WTC11 (cell line): ENCODE measurements around the gene SNRNP25. TPM values are rescaled to one million over a fixed set of nuclear protein-coding genes. Genes with fewer than 3 reads are reported as not detected.
A peak's percentile ranks its signal among the peaks of the same experiment; 100 is the strongest.

ENCODE experiments used
- ATAC-seq: fragments of 200-7000 bp; cut with Tn5 transposase; 2 replicates; pipeline ENCODE4 v1.10.0; 2021; ENCODE audit warnings: mild to moderate bottlenecking, moderate library complexity
- CTCF ChIA-PET: fragments of 300-600 bp; sonication (Branson Sonifier 250); formaldehyde crosslinking; loops from one replicate; lab custom pipeline; 2021; ENCODE audit warnings: antibody characterized with exemption; lab: Charles Lee
- POLR2A ChIA-PET: fragments of 350-600 bp; sonication (Branson Sonifier 250); formaldehyde crosslinking; loops from one replicate; lab custom pipeline; 2021; ENCODE audit warnings: antibody characterized with exemption; lab: Charles Lee
- DNase-seq: peaks from one replicate; pipeline ENCODE4 v3.0.0; 2021; ENCODE audit warnings: low spot score
- H3K27ac Mint-ChIP-seq: 2 replicates; pipeline ENCODE4 v1.8.0; 2021; ENCODE audit warnings: mixed read lengths
- H3K27me3 Mint-ChIP-seq: 2 replicates; pipeline ENCODE4 v1.8.0; 2021; ENCODE audit warnings: low read depth, mild to moderate bottlenecking, moderate library complexity, mixed read lengths
- H3K36me3 Mint-ChIP-seq: 2 replicates; pipeline ENCODE4 v1.8.0; 2021; ENCODE audit warnings: mixed read lengths
- H3K4me1 Mint-ChIP-seq: 2 replicates; pipeline ENCODE4 v1.8.0; 2022; ENCODE audit warnings: mixed read lengths
- H3K4me3 Mint-ChIP-seq: 2 replicates; pipeline ENCODE4 v1.8.0; 2021; ENCODE audit warnings: mild to moderate bottlenecking, moderate library complexity, mixed read lengths
- H3K9me3 Mint-ChIP-seq: 2 replicates; pipeline ENCODE4 v1.8.0; 2021; ENCODE audit warnings: mixed read lengths
- CBFB ChIP-seq: sonication (generic); formaldehyde crosslinking; IDR thresholded peaks from 2 replicates; pipeline ENCODE4 v1.8.1; 2022; ENCODE audit warnings: mild to moderate bottlenecking, low read depth, missing genetic modification reagents
- E2F5 ChIP-seq: sonication (generic); formaldehyde crosslinking; IDR thresholded peaks from 2 replicates; pipeline ENCODE4 v1.8.1; 2022; ENCODE audit warnings: mild to moderate bottlenecking, moderate library complexity, missing genetic modification reagents
- ELF4 ChIP-seq: sonication (generic); formaldehyde crosslinking; IDR thresholded peaks from 2 replicates; pipeline ENCODE4 v1.8.1; 2022; ENCODE audit warnings: low read depth, mild to moderate bottlenecking, moderate library complexity, missing genetic modification reagents
- EMX1 ChIP-seq: fragments of 250-450 bp; sonication (Bioruptor Pico); IDR thresholded peaks from 2 replicates; pipeline ENCODE4 v1.8.0; 2021; ENCODE audit warnings: mild to moderate bottlenecking
- FOXJ3 ChIP-seq: sonication (generic); formaldehyde crosslinking; IDR thresholded peaks from 2 replicates; pipeline ENCODE4 v1.9.0; 2021; ENCODE audit warnings: missing genetic modification reagents, mild to moderate bottlenecking, borderline replicate concordance
- GTF2I ChIP-seq: fragments of 250-450 bp; sonication (Bioruptor Pico); conservative IDR thresholded peaks from 2 replicates; pipeline ENCODE4 v1.4.0; 2021; ENCODE audit warnings: mild to moderate bottlenecking
- MYBL2 ChIP-seq: sonication (generic); formaldehyde crosslinking; IDR thresholded peaks from 2 replicates; pipeline ENCODE4 v1.8.1; 2023; ENCODE audit warnings: mild to moderate bottlenecking, moderate library complexity, missing genetic modification reagents
- NR2C2 ChIP-seq: sonication (generic); formaldehyde crosslinking; IDR thresholded peaks from 2 replicates; pipeline ENCODE4 v1.8.0; 2022; ENCODE audit warnings: mild to moderate bottlenecking, missing genetic modification reagents
- OVOL2 ChIP-seq: fragments of 250-450 bp; sonication (Bioruptor Pico); IDR thresholded peaks from 2 replicates; pipeline ENCODE4 v1.9.0; 2021; ENCODE audit warnings: mild to moderate bottlenecking, borderline replicate concordance
- RELA ChIP-seq: sonication (generic); formaldehyde crosslinking; IDR thresholded peaks from 2 replicates; pipeline ENCODE4 v1.8.1; 2022; ENCODE audit warnings: missing genetic modification reagents, mild to moderate bottlenecking, borderline replicate concordance
- SP1 ChIP-seq: sonication (generic); formaldehyde crosslinking; conservative IDR thresholded peaks from 2 replicates; pipeline ENCODE4 v1.8.1; 2022; ENCODE audit warnings: missing genetic modification reagents
- TEAD1 ChIP-seq: sonication (generic); formaldehyde crosslinking; IDR thresholded peaks from 2 replicates; pipeline ENCODE4 v1.8.0; 2022; ENCODE audit warnings: mild to moderate bottlenecking, missing genetic modification reagents
- ZBTB21 ChIP-seq: sonication (generic); formaldehyde crosslinking; IDR thresholded peaks from 2 replicates; pipeline ENCODE4 v1.8.1; 2023; ENCODE audit warnings: mild to moderate bottlenecking, missing genetic modification reagents, borderline replicate concordance
- ZNF416 ChIP-seq: fragments of 250-450 bp; sonication (Bioruptor Pico); IDR thresholded peaks from 2 replicates; pipeline ENCODE4 v1.9.0; 2021; ENCODE audit warnings: mild to moderate bottlenecking, inconsistent platforms
- total RNA-seq: library from RNA; stranded (reverse); gene quantifications from 3 replicates; pipeline ENCODE4 v1.2.3, GENCODE V29; 2021
- TF ChIP-seq, protein P1 (sequence below): fragments of 250-450 bp; sonication (Bioruptor Pico); IDR thresholded peaks from 2 replicates; pipeline ENCODE4 v2.1.2; 2022; ENCODE audit warnings: mild to moderate bottlenecking, moderate library complexity
- TF ChIP-seq, protein P2 (sequence below): fragments of 200-600 bp; IDR thresholded peaks from 2 replicates; pipeline ENCODE4 v1.8.0; 2022; ENCODE audit warnings: antibody characterized with exemption

SNRNP25 gene
- total RNA-seq, 1 experiment from 2014 or later = 55.9 TPM

DNA sequence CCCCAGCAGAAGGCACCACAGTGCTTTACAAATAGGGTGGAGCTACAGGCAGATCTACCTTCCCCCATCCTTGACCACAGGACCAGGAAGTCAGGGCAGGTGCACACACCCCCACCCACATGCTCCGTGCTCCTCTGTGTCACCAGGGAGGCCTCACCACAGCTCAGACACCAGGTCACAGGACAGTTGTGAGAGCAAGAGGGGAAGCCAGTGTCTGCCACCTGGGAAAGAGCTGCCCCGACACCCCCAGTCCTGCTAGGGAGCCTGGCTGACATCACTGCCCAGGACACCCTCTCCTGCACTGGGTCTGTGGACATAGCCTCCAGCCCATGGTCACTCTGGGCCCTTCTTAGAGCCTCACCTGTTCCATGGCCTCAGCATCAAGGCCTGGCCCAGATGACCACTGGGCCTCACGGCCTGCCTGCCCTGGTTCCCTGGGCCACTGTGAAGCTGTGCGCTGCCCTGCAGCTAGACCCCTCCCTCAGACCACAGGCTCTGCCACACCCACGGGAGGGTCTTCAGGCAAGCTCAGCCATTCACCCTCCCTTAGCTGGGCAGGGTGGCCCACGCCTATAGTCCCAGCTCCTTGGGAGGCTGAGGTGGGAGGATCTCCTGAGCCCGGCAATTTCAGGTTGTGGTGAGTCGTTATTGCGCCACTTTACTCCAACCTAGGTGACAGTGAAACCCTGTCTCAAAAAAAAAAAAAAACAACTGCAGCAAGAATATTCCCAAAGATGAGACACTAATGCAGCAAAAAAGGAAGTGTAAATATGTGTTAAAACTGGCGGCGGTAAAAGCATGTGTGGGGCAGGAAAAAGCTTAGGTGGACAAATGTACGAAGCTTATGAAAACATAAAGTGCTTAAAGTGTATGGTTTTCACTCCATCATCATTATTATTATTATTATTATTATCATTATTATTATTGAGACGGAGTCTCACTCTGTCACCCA lies 14.4 kb upstream of the SNRNP25 start:
- Mint-ChIP-seq H3K27me3 (no peaks in the 10 kb centered on the region), H3K36me3 (peaks cover 44% of the 10 kb centered on the region), H3K4me1 (no peaks in the 10 kb centered on the region; the same call in 1 of the 2 replicates), H3K27ac (no peak overlapping the region), H3K4me3 (no peak overlapping the region), H3K9me3 (peaks cover 22% of the 10 kb centered on the region)
- 0 out of 2 replicates have a peak, but pooled peaks have one; percentile 23 for TF ChIP-seq RELA (CRISPR knock-in tag)
- no peak for TF ChIP-seq NR2C2 (CRISPR knock-in tag)
- DNase-seq = no peak
- POLR2A ChIA-PET = interaction anchor here (1.2 to 1.9 kb wide), 2 partner anchors 14 to 32 kb away, joined by 5 to 6 read pairs; partner anchors contain the start of genes POLR3K and SNRNP25
- CTCF ChIA-PET = interaction anchor here (1.7 to 2.8 kb wide), 4 partner anchors 14 to 79 kb away, joined by 5 to 13 read pairs (median 8); partner anchors contain the start of genes POLR3K and SNRNP25
- peak; percentile 20 for ATAC-seq

- Mint-ChIP-seq H3K9me3 (peaks cover 25% of the 10 kb centered on the region), H3K27ac (no peak overlapping the region), H3K4me1 (no peaks in the 10 kb centered on the region; the same call in 1 of the 2 replicates), H3K27me3 (no peaks in the 10 kb centered on the region), H3K36me3 (peaks cover 61% of the 10 kb centered on the region), H3K4me3 (no peak overlapping the region)
- ATAC-seq (no peak), DNase-seq (no peak)
- ChIA-PET POLR2A (no interaction called here), CTCF (interaction anchor here (1.3 kb wide), 1 partner anchor 65 kb away, joined by 5 read pairs; no protein-coding TSS in a partner anchor)
- TF ChIP-seq TEAD1 (CRISPR knock-in tag) (no peak), ELF4 (no peak)
Observed at GRCh38 chr16:41439-42068, 12.1 kb upstream of the SNRNP25 start.

DNA sequence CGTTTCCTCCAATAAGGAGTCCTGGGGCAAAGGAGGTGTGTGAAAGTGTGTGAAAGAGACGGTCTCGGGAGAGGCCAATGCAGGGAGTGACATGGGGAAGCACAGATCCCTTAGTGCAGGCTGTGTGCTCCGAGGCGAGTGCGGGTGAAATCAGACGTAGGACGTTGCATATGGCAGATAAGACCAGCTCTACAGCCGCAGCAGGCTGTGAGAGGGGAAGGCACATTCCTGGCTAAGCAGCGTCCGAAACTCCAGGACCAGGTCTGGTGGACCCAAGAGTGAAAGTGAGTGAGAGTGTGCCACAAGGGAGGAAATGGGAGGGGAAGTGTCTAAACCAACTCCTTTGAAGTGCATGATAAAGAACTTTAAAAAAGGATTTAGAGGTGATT lies 11.6 kb upstream of the SNRNP25 start:
- ATAC-seq (no peak), DNase-seq (no peak)
- Mint-ChIP-seq H3K36me3 (peaks cover 62% of the 10 kb centered on the region), H3K4me1 (no peaks in the 10 kb centered on the region; the same call in 1 of the 2 replicates), H3K27ac (no peak overlapping the region), H3K27me3 (no peaks in the 10 kb centered on the region), H3K4me3 (no peak overlapping the region), H3K9me3 (peaks cover 25% of the 10 kb centered on the region)
- ChIA-PET CTCF (interaction anchor here (1.3 kb wide), 1 partner anchor 65 kb away, joined by 5 read pairs; no protein-coding TSS in a partner anchor), POLR2A (no interaction called here)
- TF ChIP-seq, protein P1, sequence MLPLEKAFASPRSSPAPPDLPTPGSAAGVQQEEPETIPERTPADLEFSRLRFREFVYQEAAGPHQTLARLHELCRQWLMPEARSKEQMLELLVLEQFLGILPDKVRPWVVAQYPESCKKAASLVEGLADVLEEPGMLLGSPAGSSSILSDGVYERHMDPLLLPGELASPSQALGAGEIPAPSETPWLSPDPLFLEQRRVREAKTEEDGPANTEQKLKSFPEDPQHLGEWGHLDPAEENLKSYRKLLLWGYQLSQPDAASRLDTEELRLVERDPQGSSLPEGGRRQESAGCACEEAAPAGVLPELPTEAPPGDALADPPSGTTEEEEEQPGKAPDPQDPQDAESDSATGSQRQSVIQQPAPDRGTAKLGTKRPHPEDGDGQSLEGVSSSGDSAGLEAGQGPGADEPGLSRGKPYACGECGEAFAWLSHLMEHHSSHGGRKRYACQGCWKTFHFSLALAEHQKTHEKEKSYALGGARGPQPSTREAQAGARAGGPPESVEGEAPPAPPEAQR (CRISPR knock-in tag) = no peak
- TF ChIP-seq ZBTB21 (CRISPR knock-in tag) (no peak), GTF2I (CRISPR knock-in tag) (no peak), SP1 (CRISPR knock-in tag) (no peak), E2F5 (CRISPR knock-in tag) (no peak), TEAD1 (CRISPR knock-in tag) (no peak), CBFB (no peak), EMX1 (CRISPR knock-in tag) (no peak), ZNF416 (no peak), MYBL2 (CRISPR knock-in tag) (no peak), OVOL2 (no peak), FOXJ3 (no peak)
- TF ChIP-seq, protein P2, sequence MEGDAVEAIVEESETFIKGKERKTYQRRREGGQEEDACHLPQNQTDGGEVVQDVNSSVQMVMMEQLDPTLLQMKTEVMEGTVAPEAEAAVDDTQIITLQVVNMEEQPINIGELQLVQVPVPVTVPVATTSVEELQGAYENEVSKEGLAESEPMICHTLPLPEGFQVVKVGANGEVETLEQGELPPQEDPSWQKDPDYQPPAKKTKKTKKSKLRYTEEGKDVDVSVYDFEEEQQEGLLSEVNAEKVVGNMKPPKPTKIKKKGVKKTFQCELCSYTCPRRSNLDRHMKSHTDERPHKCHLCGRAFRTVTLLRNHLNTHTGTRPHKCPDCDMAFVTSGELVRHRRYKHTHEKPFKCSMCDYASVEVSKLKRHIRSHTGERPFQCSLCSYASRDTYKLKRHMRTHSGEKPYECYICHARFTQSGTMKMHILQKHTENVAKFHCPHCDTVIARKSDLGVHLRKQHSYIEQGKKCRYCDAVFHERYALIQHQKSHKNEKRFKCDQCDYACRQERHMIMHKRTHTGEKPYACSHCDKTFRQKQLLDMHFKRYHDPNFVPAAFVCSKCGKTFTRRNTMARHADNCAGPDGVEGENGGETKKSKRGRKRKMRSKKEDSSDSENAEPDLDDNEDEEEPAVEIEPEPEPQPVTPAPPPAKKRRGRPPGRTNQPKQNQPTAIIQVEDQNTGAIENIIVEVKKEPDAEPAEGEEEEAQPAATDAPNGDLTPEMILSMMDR = no peak
